SK-N-SH treated with all-trans-retinoic acid at 6 μM for 48 hours (cell line): ENCODE measurements around the gene C2orf69.

Experiments
- ATAC-seq: fragments of 200-7000 bp; cut with Tn5 transposase; 3 replicates; pipeline ENCODE4 v1.9.1; 2020; ENCODE audit warnings: mild to moderate bottlenecking, moderate library complexity
- ARNTL ChIP-seq: fragments of 450-650 bp; formaldehyde crosslinking; IDR thresholded peaks from 2 replicates; pipeline ENCODE4 v1.5.0; 2020; ENCODE audit warnings: low read depth, mild to moderate bottlenecking, moderate library complexity, borderline replicate concordance
- BACH2 ChIP-seq: fragments of 250-450 bp; sonication (Bioruptor Pico); IDR thresholded peaks from 2 replicates; pipeline ENCODE4 v1.9.0; 2021; ENCODE audit warnings: mild to moderate bottlenecking, borderline replicate concordance
- CREB5 ChIP-seq: fragments of 250-450 bp; sonication (Bioruptor Pico); IDR thresholded peaks from 2 replicates; pipeline ENCODE4 v1.5.1; 2020; ENCODE audit warnings: low read depth, mild to moderate bottlenecking, moderate library complexity
- CSDC2 ChIP-seq: fragments of 250-450 bp; sonication (Bioruptor Pico); IDR thresholded peaks from 2 replicates; pipeline ENCODE4 v1.5.0; 2020; ENCODE audit warnings: mild to moderate bottlenecking, moderate library complexity
- CSRNP3 ChIP-seq: fragments of 250-450 bp; sonication (Bioruptor Pico); IDR thresholded peaks from 2 replicates; pipeline ENCODE4 v1.5.1; 2021; ENCODE audit warnings: mild to moderate bottlenecking, moderate library complexity
- ESRRG ChIP-seq: fragments of 250-450 bp; sonication (Bioruptor Pico); IDR thresholded peaks from 2 replicates; pipeline ENCODE4 v1.6.1; 2021; ENCODE audit warnings: mild to moderate bottlenecking
- GLIS3 ChIP-seq: fragments of 250-450 bp; sonication (Bioruptor Pico); IDR thresholded peaks from 2 replicates; pipeline ENCODE4 v1.5.0; 2020; ENCODE audit warnings: mild to moderate bottlenecking, moderate library complexity
- ISL1 ChIP-seq: fragments of 250-450 bp; sonication (Bioruptor Pico); IDR thresholded peaks from 2 replicates; pipeline ENCODE4 v2.1.2; 2022; ENCODE audit warnings: mild to moderate bottlenecking, moderate library complexity
- OSR1 ChIP-seq: fragments of 250-450 bp; sonication (Bioruptor Pico); IDR thresholded peaks from 2 replicates; pipeline ENCODE4 v1.8.0; 2022; ENCODE audit warnings: moderate library complexity, mild to moderate bottlenecking, inconsistent platforms
- PPARA ChIP-seq: fragments of 250-450 bp; sonication (Bioruptor Pico); IDR thresholded peaks from 2 replicates; pipeline ENCODE4 v1.5.0; 2020; ENCODE audit warnings: mild to moderate bottlenecking, borderline replicate concordance
- RARB ChIP-seq: fragments of 250-450 bp; sonication (Bioruptor Pico); IDR thresholded peaks from 2 replicates; pipeline ENCODE4 v1.8.0; 2021; ENCODE audit warnings: mild to moderate bottlenecking, moderate library complexity
- SNAI2 ChIP-seq: fragments of 250-450 bp; sonication (Bioruptor Pico); IDR thresholded peaks from 2 replicates; pipeline ENCODE4 v1.5.0; 2020; ENCODE audit warnings: mild to moderate bottlenecking, moderate library complexity
- TCF4 ChIP-seq: fragments of 250-450 bp; sonication (Bioruptor Pico); IDR thresholded peaks from 2 replicates; pipeline ENCODE4 v1.8.0; 2021; ENCODE audit warnings: mild to moderate bottlenecking, moderate library complexity, borderline replicate concordance
- TOX ChIP-seq: fragments of 250-450 bp; sonication (Bioruptor Pico); IDR thresholded peaks from 2 replicates; pipeline ENCODE4 v1.8.0; 2021; ENCODE audit warnings: mild to moderate bottlenecking, moderate library complexity, borderline replicate concordance
- ZFP3 ChIP-seq: fragments of 250-450 bp; sonication (Bioruptor Pico); IDR thresholded peaks from 2 replicates; pipeline ENCODE4 v1.5.0; 2020; ENCODE audit warnings: mild to moderate bottlenecking, moderate library complexity
- ZFP30 ChIP-seq: fragments of 450-650 bp; formaldehyde crosslinking; IDR thresholded peaks from 2 replicates; pipeline ENCODE4 v1.5.0; 2022; ENCODE audit warnings: mild to moderate bottlenecking, moderate library complexity
- ZNF565 ChIP-seq: fragments of 450-650 bp; formaldehyde crosslinking; conservative IDR thresholded peaks from 2 replicates; pipeline ENCODE4 v1.5.0; 2020; ENCODE audit warnings: low read depth, mild to moderate bottlenecking, moderate library complexity
- ZNF70 ChIP-seq: fragments of 450-650 bp; formaldehyde crosslinking; IDR thresholded peaks from 2 replicates; pipeline ENCODE4 v1.5.0; 2020; ENCODE audit warnings: mild to moderate bottlenecking, moderate library complexity
- ZNF8 ChIP-seq: fragments of 450-650 bp; formaldehyde crosslinking; IDR thresholded peaks from 2 replicates; pipeline ENCODE4 v1.5.0; 2020; ENCODE audit warnings: mild to moderate bottlenecking, moderate library complexity
- TF ChIP-seq, protein P1 (sequence below): fragments of 250-450 bp; sonication (Bioruptor Pico); IDR thresholded peaks from 2 replicates; pipeline ENCODE4 v1.8.0; 2020; ENCODE audit warnings: mild to moderate bottlenecking, moderate library complexity, borderline replicate concordance
- TF ChIP-seq, protein P2 (sequence below): fragments of 250-450 bp; sonication (Bioruptor Pico); IDR thresholded peaks from 2 replicates; pipeline ENCODE4 v1.8.0; 2021; ENCODE audit warnings: low read depth, mild to moderate bottlenecking, moderate library complexity, borderline replicate concordance

Gene C2orf69

GRCh38 chr2:199869653-199870052 is 41.4 kb upstream of the C2orf69 start:
- ATAC-seq = no peak
- TF ChIP-seq RARB = no peak

DNA sequence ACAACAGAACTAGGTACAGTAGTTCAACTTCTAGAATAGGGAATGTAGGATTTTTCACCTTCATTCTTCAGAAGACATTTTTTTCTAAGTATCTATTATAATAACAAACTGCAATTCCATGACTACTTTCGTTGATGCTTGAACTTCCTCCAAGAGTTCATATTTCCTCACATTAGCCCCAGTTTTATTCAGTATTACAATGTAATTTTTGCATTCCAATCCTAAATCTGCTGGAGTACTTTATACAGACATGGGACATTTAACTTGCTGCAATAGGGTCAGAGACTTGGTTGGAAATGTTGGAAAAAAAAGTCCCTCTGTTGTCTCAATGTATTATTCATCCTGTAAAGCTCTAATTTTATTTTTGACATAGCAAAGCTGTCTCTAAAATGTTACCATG is 40.5 kb upstream of the C2orf69 start:
- TF ChIP-seq ZNF565 (CRISPR knock-in tag) (no peak), TCF4 (no peak), BACH2 (CRISPR knock-in tag) (no peak), OSR1 (CRISPR knock-in tag) (no peak), ESRRG (no peak), ZFP30 (CRISPR knock-in tag) (no peak), ZNF70 (CRISPR knock-in tag) (no peak), PPARA (CRISPR knock-in tag) (no peak), CSRNP3 (CRISPR knock-in tag) (no peak), ISL1 (CRISPR knock-in tag) (no peak), CREB5 (CRISPR knock-in tag) (no peak), TOX (CRISPR knock-in tag) (no peak), ZFP3 (CRISPR knock-in tag) (no peak), ARNTL (CRISPR knock-in tag) (no peak), SNAI2 (CRISPR knock-in tag) (no peak)
- TF ChIP-seq, protein P1, sequence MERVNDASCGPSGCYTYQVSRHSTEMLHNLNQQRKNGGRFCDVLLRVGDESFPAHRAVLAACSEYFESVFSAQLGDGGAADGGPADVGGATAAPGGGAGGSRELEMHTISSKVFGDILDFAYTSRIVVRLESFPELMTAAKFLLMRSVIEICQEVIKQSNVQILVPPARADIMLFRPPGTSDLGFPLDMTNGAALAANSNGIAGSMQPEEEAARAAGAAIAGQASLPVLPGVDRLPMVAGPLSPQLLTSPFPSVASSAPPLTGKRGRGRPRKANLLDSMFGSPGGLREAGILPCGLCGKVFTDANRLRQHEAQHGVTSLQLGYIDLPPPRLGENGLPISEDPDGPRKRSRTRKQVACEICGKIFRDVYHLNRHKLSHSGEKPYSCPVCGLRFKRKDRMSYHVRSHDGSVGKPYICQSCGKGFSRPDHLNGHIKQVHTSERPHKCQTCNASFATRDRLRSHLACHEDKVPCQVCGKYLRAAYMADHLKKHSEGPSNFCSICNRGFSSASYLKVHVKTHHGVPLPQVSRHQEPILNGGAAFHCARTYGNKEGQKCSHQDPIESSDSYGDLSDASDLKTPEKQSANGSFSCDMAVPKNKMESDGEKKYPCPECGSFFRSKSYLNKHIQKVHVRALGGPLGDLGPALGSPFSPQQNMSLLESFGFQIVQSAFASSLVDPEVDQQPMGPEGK (CRISPR knock-in tag) = no peak
- TF ChIP-seq, protein P2, sequence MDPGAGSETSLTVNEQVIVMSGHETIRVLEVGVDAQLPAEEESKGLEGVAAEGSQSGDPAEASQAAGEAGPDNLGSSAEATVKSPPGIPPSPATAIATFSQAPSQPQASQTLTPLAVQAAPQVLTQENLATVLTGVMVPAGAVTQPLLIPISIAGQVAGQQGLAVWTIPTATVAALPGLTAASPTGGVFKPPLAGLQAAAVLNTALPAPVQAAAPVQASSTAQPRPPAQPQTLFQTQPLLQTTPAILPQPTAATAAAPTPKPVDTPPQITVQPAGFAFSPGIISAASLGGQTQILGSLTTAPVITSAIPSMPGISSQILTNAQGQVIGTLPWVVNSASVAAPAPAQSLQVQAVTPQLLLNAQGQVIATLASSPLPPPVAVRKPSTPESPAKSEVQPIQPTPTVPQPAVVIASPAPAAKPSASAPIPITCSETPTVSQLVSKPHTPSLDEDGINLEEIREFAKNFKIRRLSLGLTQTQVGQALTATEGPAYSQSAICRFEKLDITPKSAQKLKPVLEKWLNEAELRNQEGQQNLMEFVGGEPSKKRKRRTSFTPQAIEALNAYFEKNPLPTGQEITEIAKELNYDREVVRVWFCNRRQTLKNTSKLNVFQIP = no peak
- ATAC-seq = no peak

DNA sequence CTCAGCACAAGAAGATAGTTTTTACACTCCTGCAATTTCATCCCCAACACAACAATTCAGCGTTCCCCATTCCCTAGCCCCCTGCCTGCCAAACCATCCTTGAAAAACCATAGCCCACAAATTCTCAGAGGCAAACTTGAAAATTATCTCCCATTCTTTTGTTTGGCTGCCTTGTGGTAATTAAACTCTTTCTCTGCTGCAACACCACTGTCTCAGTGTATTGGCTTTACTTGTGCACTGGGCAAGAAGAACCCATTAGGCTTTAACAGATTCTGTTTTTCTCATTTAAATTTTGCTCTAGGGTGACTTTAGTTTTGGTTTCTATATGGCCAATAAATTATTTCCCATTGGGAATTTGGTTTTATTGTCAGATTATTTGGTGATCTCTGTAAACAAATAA is 36.9 kb upstream of the C2orf69 start:
- ATAC-seq = no peak
- TF ChIP-seq ESRRG = no peak
- no peak for TF ChIP-seq CSRNP3 (CRISPR knock-in tag)
- TF ChIP-seq ARNTL (CRISPR knock-in tag) = no peak
- TF ChIP-seq ZNF8 = no peak
- TF ChIP-seq BACH2 (CRISPR knock-in tag) = no peak
- TF ChIP-seq PPARA (CRISPR knock-in tag) = no peak
- TF ChIP-seq CREB5 (CRISPR knock-in tag) = no peak
- no peak for TF ChIP-seq CSDC2 (CRISPR knock-in tag)
- no peak for TF ChIP-seq SNAI2 (CRISPR knock-in tag)
- no peak for TF ChIP-seq TCF4
- TF ChIP-seq, protein P2 = no peak
- TF ChIP-seq ZFP30 (CRISPR knock-in tag) = no peak
- no peak for TF ChIP-seq GLIS3
- no peak for TF ChIP-seq ZFP3 (CRISPR knock-in tag)
- TF ChIP-seq, protein P1 (CRISPR knock-in tag) = no peak
- no peak for TF ChIP-seq TOX (CRISPR knock-in tag)
- no peak for TF ChIP-seq ZNF70 (CRISPR knock-in tag)
- no peak for TF ChIP-seq RARB
